ENCODE data around the gene UBE2E2.

DNA sequence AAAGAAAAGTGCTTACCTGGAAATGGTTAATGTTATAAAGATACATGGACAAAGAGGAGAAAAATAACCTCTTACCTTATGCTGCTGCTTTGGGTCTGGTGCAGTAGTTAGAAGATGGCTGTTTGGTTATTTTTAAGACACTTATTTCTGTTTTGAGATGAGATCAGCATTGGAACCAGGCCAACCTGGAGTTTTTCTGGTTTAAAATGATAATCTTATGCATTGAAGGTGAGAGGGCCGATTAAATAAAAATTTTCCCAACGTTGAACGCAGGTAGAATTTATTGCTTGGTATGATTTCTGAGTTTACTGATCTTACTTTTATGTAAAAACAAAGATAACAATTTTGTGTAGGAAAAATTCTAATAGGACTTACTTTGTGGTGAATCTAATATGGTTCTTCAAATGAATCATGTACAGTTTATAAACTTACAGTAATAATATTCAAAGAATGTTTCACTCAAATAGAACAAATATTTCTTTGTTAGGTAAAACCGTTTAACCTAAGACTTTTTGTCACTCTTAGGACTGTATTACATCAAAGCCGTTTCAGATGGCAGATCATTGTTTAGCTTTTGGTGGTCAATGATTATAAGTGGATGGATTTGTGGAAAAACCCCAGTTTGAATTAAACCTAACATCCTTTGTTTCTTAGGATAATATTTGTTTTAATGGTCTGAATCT is 14.9 kb downstream of the UBE2E2 start:
- TF ChIP-seq POLR2A (IDR thresholded peaks at IDR 0.05; ENCODE audit: low read depth, low read length) (no peak), TAF1 (IDR thresholded peaks at IDR 0.05; ENCODE audit: borderline replicate concordance, low read depth, low read length) (no peak)
